T-helper 2 cell treated with Interferon-gamma antibody and Interleukin-4, amounts not matched to agents 5 μg/mL and 100 μg/mL, for 36 hours (primary cell): ENCODE measurements around the gene OR5T2.
"Not testable (repeated sequence)": the region's sequence is repeated elsewhere in the genome, so short reads cannot be mapped to it uniquely, and the experiment has no call there.

Source experiments
- DNase-seq: peaks from one replicate; pipeline ENCODE4 v3.0.0; 2021; ENCODE audit warnings: low spot score
- H3K27ac Mint-ChIP-seq: one replicate; pipeline ENCODE4 v1.8.0; 2021; ENCODE audit warnings: mild to moderate bottlenecking, mixed read lengths
- H3K27me3 Mint-ChIP-seq: one replicate; pipeline ENCODE4 v1.8.0; 2021; ENCODE audit warnings: low read depth, mixed read lengths
- H3K36me3 Mint-ChIP-seq: one replicate; pipeline ENCODE4 v1.8.0; 2021; ENCODE audit warnings: low read depth, mixed read lengths
- H3K4me1 Mint-ChIP-seq: one replicate; pipeline ENCODE4 v1.8.0; 2021; ENCODE audit warnings: low read depth, mixed read lengths
- H3K4me3 Mint-ChIP-seq: one replicate; pipeline ENCODE4 v1.8.0; 2022; ENCODE audit warnings: mild to moderate bottlenecking, moderate library complexity, mixed read lengths
- H3K9me3 Mint-ChIP-seq: one replicate; pipeline ENCODE4 v1.8.0; 2021; ENCODE audit warnings: mixed read lengths

OR5T2 gene

DNA sequence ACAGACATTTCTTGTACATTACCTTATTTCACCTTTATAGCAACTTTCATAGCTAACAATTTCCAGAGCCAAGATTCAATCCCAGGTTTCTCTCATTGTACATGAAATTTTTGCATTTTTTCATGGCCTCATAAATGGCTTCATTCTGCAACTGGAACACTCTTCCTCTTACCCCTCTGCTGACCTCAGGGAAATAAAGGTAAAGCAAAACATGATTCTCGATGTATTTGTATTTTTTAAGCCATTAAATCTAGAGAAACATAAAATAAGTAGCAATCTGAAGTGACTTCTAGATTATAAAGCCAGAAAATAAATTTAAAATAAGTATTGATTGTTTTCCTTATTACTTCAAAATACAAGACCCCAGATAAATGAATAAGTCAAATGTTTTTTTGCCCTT lies at the start of gene OR5T2:
TSS of gene OR5T2 (minus strand) at position 101 of the 400 bp plus-strand sequence. CDS start 1,193 bp downstream, outside the sequence.
- no peaks in the 10 kb centered on the region for H3K27me3 Mint-ChIP-seq
- H3K4me3 Mint-ChIP-seq: no peak within 1 kb of the TSS
- peaks cover 25% of the 10 kb centered on the region for H3K9me3 Mint-ChIP-seq
- no peak for DNase-seq
- H3K36me3 Mint-ChIP-seq: no peaks in the 10 kb centered on the region
- no peaks in the 10 kb centered on the region for H3K4me1 Mint-ChIP-seq
- H3K27ac Mint-ChIP-seq: no peak within 1 kb of the TSS

DNA sequence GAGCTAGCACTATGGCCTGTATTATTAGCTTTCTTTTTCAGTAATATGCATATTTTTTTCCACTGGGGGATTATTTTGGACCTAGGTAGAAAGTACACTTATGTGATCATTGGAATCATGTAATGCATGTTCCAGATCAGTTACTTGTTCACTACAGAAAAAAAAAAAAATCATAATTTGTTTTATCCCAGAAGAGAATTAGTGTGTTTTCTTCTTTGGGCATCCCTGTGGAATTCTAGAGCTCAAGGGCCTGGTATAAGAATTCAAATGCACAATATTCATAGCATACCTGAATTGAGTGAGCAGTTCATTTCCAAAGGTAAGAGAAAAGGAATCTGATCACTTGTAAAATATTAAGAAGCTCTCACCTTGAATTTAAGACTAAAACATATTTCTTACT lies 39.8 kb upstream of the OR5T2 start, which contains the start of gene OR5T1:
TSS of gene OR5T1 (plus strand) at position 301 of the 400 bp plus-strand sequence. CDS start 1,485 bp downstream, outside the sequence.
- DNase-seq: no peak
- H3K27me3 Mint-ChIP-seq: no peaks in the 10 kb centered on the region
- no peak within 1 kb of the TSS for H3K27ac Mint-ChIP-seq
- no peaks in the 10 kb centered on the region for H3K4me1 Mint-ChIP-seq
- no peaks in the 10 kb centered on the region for H3K36me3 Mint-ChIP-seq
- H3K4me3 Mint-ChIP-seq: no peak within 1 kb of the TSS
- H3K9me3 Mint-ChIP-seq: peaks cover 38% of the 10 kb centered on the region

DNA sequence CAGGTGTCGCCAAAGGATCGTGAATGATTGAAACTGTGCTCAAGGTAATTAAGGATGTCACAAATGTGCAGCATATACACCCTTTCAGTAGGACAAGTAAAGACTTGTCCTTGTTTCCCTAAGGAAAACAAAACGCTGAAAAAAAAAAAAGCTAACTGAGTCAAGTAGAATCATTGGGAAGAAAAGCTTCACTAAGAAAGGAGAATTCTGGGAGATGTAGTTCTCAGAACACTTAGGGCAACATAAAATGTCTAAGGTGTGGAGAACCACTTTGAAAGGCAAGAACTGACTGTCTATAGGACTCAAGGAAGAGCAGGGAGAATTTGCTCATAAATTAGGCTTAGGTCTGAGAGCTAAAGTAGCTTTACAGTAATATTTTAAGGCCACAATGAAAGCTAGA lies 37.0 kb upstream of the OR5T2 start:
- Mint-ChIP-seq H3K36me3 (no peaks in the 10 kb centered on the region), H3K4me3 (no peak overlapping the region), H3K27ac (no peak overlapping the region), H3K27me3 (no peaks in the 10 kb centered on the region), H3K9me3 (peaks cover 33% of the 10 kb centered on the region), H3K4me1 (no peaks in the 10 kb centered on the region)
- DNase-seq: no peak

DNA sequence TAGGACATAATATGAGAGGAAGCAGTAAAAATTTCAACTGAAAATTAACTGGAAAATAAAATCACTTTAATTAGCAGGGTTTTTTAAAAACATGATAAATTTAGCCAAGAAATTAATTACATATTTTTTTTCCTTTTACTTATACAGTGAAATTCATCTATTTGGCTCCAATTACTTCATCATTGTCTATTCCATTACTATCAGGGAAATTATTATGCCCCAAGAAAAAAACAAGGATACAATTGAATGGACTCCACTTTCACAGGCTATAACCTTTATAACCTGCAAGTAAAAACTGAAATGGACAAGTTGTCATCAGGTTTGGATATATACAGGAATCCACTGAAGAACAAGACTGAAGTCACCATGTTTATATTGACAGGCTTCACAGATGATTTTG lies 17.9 kb upstream of the OR5T2 start, which contains the start of gene OR5T3:
TSS of gene OR5T3 (plus strand) at position 301 of the 400 bp plus-strand sequence. CDS start at position 301, 0 bp downstream.
- H3K4me3 Mint-ChIP-seq: no peak within 1 kb of the TSS
- H3K27ac Mint-ChIP-seq: no peak within 1 kb of the TSS
- H3K36me3 Mint-ChIP-seq: no peaks in the 10 kb centered on the region
- no peaks in the 10 kb centered on the region for H3K4me1 Mint-ChIP-seq
- H3K9me3 Mint-ChIP-seq: peaks cover 34% of the 10 kb centered on the region
- no peak for DNase-seq
- H3K27me3 Mint-ChIP-seq: no peaks in the 10 kb centered on the region

DNA sequence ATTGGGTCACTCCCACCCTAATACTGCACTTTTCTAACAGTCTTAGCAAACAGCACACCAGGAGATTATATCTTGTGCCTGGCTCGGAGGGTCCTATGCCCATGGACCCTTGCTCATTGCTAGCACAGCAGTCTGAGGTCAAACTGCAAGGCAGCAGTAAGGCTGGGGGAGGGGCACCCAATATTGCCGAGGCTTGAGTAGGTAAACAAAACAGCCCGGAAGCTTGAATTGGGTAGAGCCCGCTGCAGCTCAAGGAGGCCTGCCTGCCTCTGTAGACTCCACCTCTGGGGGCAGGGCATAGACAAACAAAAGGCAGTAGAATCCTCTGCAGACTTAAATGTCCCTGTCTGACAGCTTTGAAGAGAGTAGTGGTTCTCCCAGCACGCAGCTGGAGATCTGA lies 14.3 kb downstream of the OR5T2 start:
- H3K9me3 Mint-ChIP-seq: peaks cover 47% of the 10 kb centered on the region
- DNase-seq, H3K4me3 Mint-ChIP-seq, H3K4me1 Mint-ChIP-seq, H3K36me3 Mint-ChIP-seq, H3K27me3 Mint-ChIP-seq, H3K27ac Mint-ChIP-seq: not testable (repeated sequence)

DNA sequence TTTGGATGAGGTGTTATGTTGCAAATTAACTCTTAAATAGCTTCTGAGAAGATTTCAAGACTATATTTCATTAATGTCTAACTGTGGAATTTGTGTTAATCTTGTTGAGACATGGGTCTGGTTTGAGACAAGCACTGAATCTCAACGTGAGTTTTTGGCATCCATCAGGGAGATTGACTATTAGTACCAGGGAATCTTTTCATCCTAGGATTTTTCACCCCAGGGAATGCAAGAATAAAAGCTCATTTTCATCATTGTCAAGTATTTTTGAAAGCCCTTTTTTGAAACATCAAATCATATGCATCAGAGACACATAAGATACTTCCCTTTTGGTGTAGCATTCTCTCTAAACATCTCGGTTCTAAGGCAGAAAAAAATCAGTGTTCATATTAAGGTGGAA lies 19.5 kb downstream of the OR5T2 start:
- Mint-ChIP-seq H3K27ac (no peak overlapping the region), H3K4me1 (no peaks in the 10 kb centered on the region), H3K9me3 (peaks cover 52% of the 10 kb centered on the region), H3K36me3 (no peaks in the 10 kb centered on the region), H3K4me3 (no peak overlapping the region), H3K27me3 (no peaks in the 10 kb centered on the region)
- no peak for DNase-seq

DNA sequence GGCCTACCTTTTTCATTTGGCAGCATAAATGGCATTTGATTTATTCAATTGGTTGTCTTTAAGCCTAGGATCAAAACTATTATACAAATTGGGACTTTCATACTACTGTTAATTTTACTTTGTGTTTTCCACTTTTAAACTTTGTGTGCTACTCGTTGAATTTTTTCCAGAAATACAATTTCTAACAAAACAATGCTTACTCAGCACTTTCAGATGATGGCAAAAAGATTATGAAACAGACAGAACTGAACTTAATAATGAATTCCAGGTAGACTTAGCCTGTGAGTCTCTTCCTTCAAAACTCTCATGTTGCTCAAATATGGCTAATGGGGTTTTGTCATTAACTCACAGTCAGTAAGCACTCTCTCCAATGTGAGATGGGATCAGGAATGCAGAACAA lies 26.3 kb downstream of the OR5T2 start:
- Mint-ChIP-seq H3K9me3 (peaks cover 44% of the 10 kb centered on the region), H3K27ac (no peak overlapping the region), H3K4me3 (no peak overlapping the region), H3K4me1 (no peaks in the 10 kb centered on the region), H3K36me3 (no peaks in the 10 kb centered on the region), H3K27me3 (no peaks in the 10 kb centered on the region)
- no peak for DNase-seq

DNA sequence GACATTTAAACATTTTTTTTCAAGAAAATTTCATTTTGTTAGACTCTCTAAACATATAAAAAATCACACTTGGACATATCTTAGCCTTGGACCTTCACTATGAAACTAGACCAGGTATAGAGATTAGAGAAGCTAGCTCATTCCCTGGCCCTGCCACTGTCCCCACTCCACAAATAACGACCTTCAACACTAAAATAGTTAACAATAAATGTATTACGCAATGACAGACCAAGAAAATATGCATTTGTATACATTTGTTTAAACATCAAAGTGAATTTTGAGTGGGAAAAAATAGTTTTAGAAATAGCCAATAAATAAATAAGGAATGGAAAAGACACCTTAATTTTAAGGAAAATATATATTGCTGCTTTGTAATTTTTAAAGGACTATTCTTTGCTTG lies 36.7 kb downstream of the OR5T2 start:
- H3K4me3 Mint-ChIP-seq: no peak overlapping the region
- H3K36me3 Mint-ChIP-seq: no peaks in the 10 kb centered on the region

DNA sequence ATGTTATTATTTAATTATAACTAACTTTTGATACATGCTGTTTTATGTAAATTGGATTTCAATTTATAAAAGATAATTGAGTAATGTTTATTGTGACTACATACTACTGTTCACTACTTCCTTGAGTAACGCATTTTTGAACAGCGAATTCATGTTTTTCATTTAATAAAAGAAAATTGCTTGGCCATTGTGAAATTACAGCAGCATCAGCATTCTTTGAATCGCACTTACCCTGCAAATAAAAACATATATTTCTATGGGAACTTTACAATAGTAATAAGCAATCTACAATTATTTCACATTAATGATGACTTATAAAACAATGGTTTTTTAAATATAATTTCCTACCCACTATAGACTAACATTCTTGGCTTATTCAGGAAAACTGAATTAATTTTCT lies 37.4 kb downstream of the OR5T2 start:
- Mint-ChIP-seq H3K4me1 (no peaks in the 10 kb centered on the region), H3K36me3 (no peaks in the 10 kb centered on the region), H3K4me3 (no peak overlapping the region), H3K27ac (no peak overlapping the region), H3K27me3 (no peaks in the 10 kb centered on the region), H3K9me3 (peaks cover 19% of the 10 kb centered on the region)
- DNase-seq: no peak

More for the DNA sequence above, 36.7 kb downstream of the OR5T2 start:
- DNase-seq: no peak
- Mint-ChIP-seq H3K27ac (no peak overlapping the region), H3K9me3 (peaks cover 17% of the 10 kb centered on the region), H3K4me1 (no peaks in the 10 kb centered on the region), H3K27me3 (no peaks in the 10 kb centered on the region)

DNA sequence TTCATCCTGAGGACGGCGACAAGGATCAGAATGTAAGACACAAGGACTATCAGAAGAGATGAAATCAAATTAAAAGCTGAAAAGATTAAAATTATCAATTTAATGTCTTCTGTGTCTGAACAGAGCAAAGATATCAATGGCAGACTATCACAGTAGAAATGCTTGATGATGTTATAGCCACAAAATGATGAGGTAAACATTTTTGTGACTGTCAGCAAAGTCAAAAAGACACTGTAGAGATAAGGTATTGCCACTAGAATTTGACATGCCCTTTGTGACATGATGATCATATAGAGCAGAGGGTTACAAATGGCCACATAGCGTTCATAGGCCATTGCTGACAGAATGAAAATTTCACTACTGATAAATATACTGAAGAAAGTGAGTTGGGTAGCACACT lies 45.5 kb downstream of the OR5T2 start:
- Mint-ChIP-seq H3K4me3 (no peak overlapping the region), H3K27ac (no peak overlapping the region)
- no peak for DNase-seq

DNA sequence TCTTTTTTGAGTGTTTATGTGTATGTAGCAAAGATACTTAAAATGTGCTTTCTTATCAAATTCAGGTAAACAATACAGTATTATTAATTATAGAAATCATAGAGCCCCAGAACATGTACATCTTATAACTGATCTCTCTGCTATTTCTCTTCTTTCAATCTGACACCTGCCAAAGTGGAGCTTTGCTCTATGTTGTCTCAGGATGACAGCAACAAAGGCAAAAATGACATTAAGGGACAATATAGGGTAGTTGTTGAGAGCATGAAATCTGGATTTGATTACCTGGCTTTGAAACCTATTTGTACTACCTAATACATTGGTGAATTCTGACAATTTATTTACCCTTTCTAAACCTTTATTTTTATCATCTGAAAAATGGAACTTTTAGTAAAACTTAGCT lies 50.6 kb downstream of the OR5T2 start:
- H3K36me3 Mint-ChIP-seq: no peaks in the 10 kb centered on the region
- peaks cover 50% of the 10 kb centered on the region for H3K9me3 Mint-ChIP-seq
- H3K27ac Mint-ChIP-seq: no peak overlapping the region
- DNase-seq: no peak
- no peaks in the 10 kb centered on the region for H3K4me1 Mint-ChIP-seq
- H3K27me3 Mint-ChIP-seq: no peaks in the 10 kb centered on the region
- no peak overlapping the region for H3K4me3 Mint-ChIP-seq

More for the DNA sequence above, 45.5 kb downstream of the OR5T2 start:
- Mint-ChIP-seq H3K36me3 (no peaks in the 10 kb centered on the region), H3K9me3 (peaks cover 41% of the 10 kb centered on the region), H3K4me1 (no peaks in the 10 kb centered on the region), H3K27me3 (no peaks in the 10 kb centered on the region)
